ENCODE measurements around the gene TRAPPC12. TPM values are rescaled to one million over a fixed set of nuclear protein-coding genes. Genes with fewer than 3 reads are reported as not detected.

TRAPPC12 gene
- total RNA-seq, 1 experiment from 2014 or later = 77.0 TPM

GRCh38 chr2:3468296-3468988, 88.9 kb downstream of the TRAPPC12 start:
- no peak overlapping the region for H3K27ac Mint-ChIP-seq (ENCODE audit: unreplicated experiment)
- no peak for TF ChIP-seq CTCF (IDR thresholded peaks at IDR 0.05; ENCODE audit: unreplicated experiment)
- CTCF ChIA-PET = interaction anchor here (0.6 kb wide), 1 partner anchor 50 kb away, joined by 3 read pairs; no protein-coding TSS in a partner anchor

GRCh38 chr2:3469486-3469885, 90.0 kb downstream of the TRAPPC12 start:
- CTCF ChIA-PET = no interaction called here
- intact Hi-C loops (cut with micrococcal nuclease; ENCODE audit: unreplicated experiment) = no loop called here
- H3K27ac Mint-ChIP-seq (ENCODE audit: unreplicated experiment) = no peak overlapping the region
- no peak for DNase-seq
- no TSS peak for BruUV-seq (replicated peaks)
- no peak for TF ChIP-seq CTCF (IDR thresholded peaks at IDR 0.05; ENCODE audit: unreplicated experiment)
- no peaks in the 10 kb centered on the region for H3K9me3 Mint-ChIP-seq (ENCODE audit: low read depth, unreplicated experiment)
- no peak overlapping the region for H3K4me3 Mint-ChIP-seq (ENCODE audit: low read depth, unreplicated experiment)
- no peaks in the 10 kb centered on the region for H3K27me3 Mint-ChIP-seq (ENCODE audit: unreplicated experiment)
- H3K4me1 Mint-ChIP-seq (ENCODE audit: low read depth, unreplicated experiment) = no peaks in the 10 kb centered on the region
- peaks cover 40% of the 10 kb centered on the region for H3K36me3 Mint-ChIP-seq (ENCODE audit: insufficient read depth, unreplicated experiment)

More at GRCh38 chr2:3468296-3468988, 88.9 kb downstream of the TRAPPC12 start:
- Mint-ChIP-seq H3K36me3 (ENCODE audit: insufficient read depth, unreplicated experiment) (peaks cover 41% of the 10 kb centered on the region), H3K9me3 (ENCODE audit: low read depth, unreplicated experiment) (no peaks in the 10 kb centered on the region), H3K4me3 (ENCODE audit: low read depth, unreplicated experiment) (no peak overlapping the region), H3K27me3 (ENCODE audit: unreplicated experiment) (no peaks in the 10 kb centered on the region), H3K4me1 (ENCODE audit: low read depth, unreplicated experiment) (no peaks in the 10 kb centered on the region)
- DNase-seq = no peak
- intact Hi-C loops (cut with micrococcal nuclease; ENCODE audit: unreplicated experiment) = no loop called here
- BruUV-seq (replicated peaks) = no TSS peak

- H3K27me3 Mint-ChIP-seq (ENCODE audit: unreplicated experiment) = no peaks in the 10 kb centered on the region
- no peak for TF ChIP-seq CTCF (IDR thresholded peaks at IDR 0.05; ENCODE audit: unreplicated experiment)
- intact Hi-C loops (cut with micrococcal nuclease; ENCODE audit: unreplicated experiment) = no loop called here
- H3K4me3 Mint-ChIP-seq (ENCODE audit: low read depth, unreplicated experiment) = no peak overlapping the region
- no peaks in the 10 kb centered on the region for H3K9me3 Mint-ChIP-seq (ENCODE audit: low read depth, unreplicated experiment)
- CTCF ChIA-PET = interaction anchor here (0.8 kb wide), 1 partner anchor 9 kb away, joined by 3 read pairs; no protein-coding TSS in a partner anchor
- DNase-seq = no peak
- H3K36me3 Mint-ChIP-seq (ENCODE audit: insufficient read depth, unreplicated experiment) = peaks cover 33% of the 10 kb centered on the region
- no peaks in the 10 kb centered on the region for H3K4me1 Mint-ChIP-seq (ENCODE audit: low read depth, unreplicated experiment)
- H3K27ac Mint-ChIP-seq (ENCODE audit: unreplicated experiment) = no peak overlapping the region
- no TSS peak for BruUV-seq (replicated peaks)
Observed at GRCh38 chr2:3470166-3470651, 90.7 kb downstream of the TRAPPC12 start.

DNA sequence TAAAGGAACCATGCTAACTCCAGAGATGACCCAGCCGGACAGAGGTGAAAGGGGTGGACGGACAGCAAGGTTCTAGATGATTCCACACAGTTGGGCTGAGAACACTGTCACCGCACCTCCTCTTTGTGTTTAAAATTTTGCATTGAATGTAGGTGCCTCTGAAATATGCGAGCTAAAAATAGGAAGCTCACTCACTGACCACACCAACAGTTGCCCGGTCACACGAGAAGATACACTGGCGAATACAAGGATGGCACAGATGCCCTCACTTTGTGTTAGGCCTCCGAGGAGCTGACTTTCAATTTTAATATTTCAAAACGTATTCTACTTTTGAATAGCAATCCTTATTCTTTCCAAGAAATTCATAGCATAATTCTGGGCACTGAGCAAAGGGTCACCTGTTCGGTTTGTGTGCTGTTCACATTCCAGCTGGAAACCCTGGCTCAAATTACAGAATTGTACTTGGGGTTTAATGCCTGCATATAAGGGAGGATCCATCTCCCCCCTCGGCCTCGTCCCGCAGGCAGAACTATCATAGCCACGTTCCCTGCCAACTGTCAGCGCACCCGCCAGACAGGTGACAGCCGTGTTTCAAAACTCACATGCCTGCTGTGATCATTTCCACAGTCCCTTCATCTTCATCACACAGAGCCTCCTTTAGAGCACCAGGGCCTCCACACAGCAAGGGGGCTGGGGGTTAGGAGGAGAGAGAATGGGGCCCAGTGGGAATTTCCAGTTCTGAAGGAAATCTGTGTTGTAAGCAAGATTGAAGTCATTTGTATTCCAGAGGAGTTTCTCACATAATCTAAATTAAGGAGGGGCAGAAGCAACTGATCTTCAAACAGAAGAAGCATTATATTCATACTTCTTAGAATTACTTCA, 91.6 kb downstream of the TRAPPC12 start:
- CTCF ChIA-PET = interaction anchor here (0.8 kb wide), 1 partner anchor 10 kb away, joined by 3 read pairs; no protein-coding TSS in a partner anchor
- H3K27me3 Mint-ChIP-seq (ENCODE audit: unreplicated experiment) = no peaks in the 10 kb centered on the region
- intact Hi-C loops (cut with micrococcal nuclease; ENCODE audit: unreplicated experiment) = no loop called here
- DNase-seq = no peak
- peaks cover 29% of the 10 kb centered on the region for H3K36me3 Mint-ChIP-seq (ENCODE audit: insufficient read depth, unreplicated experiment)
- no TSS peak for BruUV-seq (replicated peaks)
- no peaks in the 10 kb centered on the region for H3K9me3 Mint-ChIP-seq (ENCODE audit: low read depth, unreplicated experiment)
- H3K27ac Mint-ChIP-seq (ENCODE audit: unreplicated experiment) = no peak overlapping the region
- TF ChIP-seq CTCF (IDR thresholded peaks at IDR 0.05; ENCODE audit: unreplicated experiment) = no peak
- no peak overlapping the region for H3K4me3 Mint-ChIP-seq (ENCODE audit: low read depth, unreplicated experiment)
- no peaks in the 10 kb centered on the region for H3K4me1 Mint-ChIP-seq (ENCODE audit: low read depth, unreplicated experiment)
